Suprapubic skin (tissue), 4 donors: ENCODE results near the gene CARS2. TPM values are rescaled to one million over a fixed set of nuclear protein-coding genes. Genes with fewer than 3 reads are reported as not detected.

Experiments
- DNase-seq, 2 donors: peaks; one replicate each; pipeline ENCODE4 v3.0.0-alpha.2; 2019; ENCODE audit warnings: low spot score in 2 of 2
- H3K27ac ChIP-seq: fragments of 200-600 bp; sonication (generic); one replicate; pipeline ENCODE4 v1.5.1; 2019
- H3K27me3 ChIP-seq: fragments of 200-600 bp; sonication (generic); one replicate; pipeline ENCODE4 v1.5.1; 2019
- H3K36me3 ChIP-seq: fragments of 200-600 bp; sonication (generic); one replicate; pipeline ENCODE4 v1.5.1; 2019
- H3K4me1 ChIP-seq: fragments of 200-600 bp; sonication (generic); one replicate; pipeline ENCODE4 v1.5.1; 2019
- H3K4me3 ChIP-seq: fragments of 200-600 bp; sonication (generic); one replicate; pipeline ENCODE4 v1.5.1; 2019; ENCODE audit warnings: mild to moderate bottlenecking
- H3K9me3 ChIP-seq: fragments of 200-600 bp; sonication (generic); one replicate; pipeline ENCODE4 v1.5.1; 2019
- CTCF ChIP-seq, 2 donors: fragments of 200-600 bp in 1 of 2; fragments of 450-650 bp in 1 of 2; sonication (generic) in 1 of 2; IDR thresholded peaks; one replicate each; pipeline ENCODE4 v1.5.1; 2016 to 2019; ENCODE audit warnings: antibody characterized with exemption in 2 of 2, mild to moderate bottlenecking in 1 of 2, moderate library complexity in 1 of 2
- EP300 ChIP-seq: sonication (generic); formaldehyde crosslinking; IDR thresholded peaks from one replicate; pipeline ENCODE4 v1.6.1; 2017; ENCODE audit warnings: antibody characterized with exemption
- POLR2A ChIP-seq, 2 donors: fragments of 450-650 bp; IDR thresholded peaks; one replicate each; pipeline ENCODE4 v1.6.1; 2017; ENCODE audit warnings: antibody characterized with exemption in 2 of 2, mild to moderate bottlenecking in 2 of 2, moderate library complexity in 2 of 2
- POLR2AphosphoS5 ChIP-seq, 3 donors: sonication (generic); formaldehyde crosslinking; IDR thresholded peaks; one replicate each; pipeline ENCODE4 v1.6.1; 2017; ENCODE audit warnings: antibody characterized with exemption in 3 of 3
- WGBS: methylation state at CpG from one replicate; pipeline ENCODE4 v1.1.5; 2018; 5-methylcytosine and 5-hydroxymethylcytosine counted together
- total RNA-seq, 4 donors: library from RNA; depleted of rRNA; stranded (reverse); fragments of >200 nt; gene quantifications; one replicate each; pipeline ENCODE4 v1.1.0, GENCODE V29; 2016

Gene CARS2
- total RNA-seq, 4 donors from 2014 or later = 35.1 to 130 (median 80.9) TPM

- peaks cover 60% of the 10 kb centered on the region for H3K36me3 ChIP-seq
- no peak overlapping the region for H3K27ac ChIP-seq
These were observed 62.6 kb downstream of the CARS2 start for GRCh38 chr13:110643324-110643723.

GRCh38 chr13:110642291-110642981 is 63.5 kb downstream of the CARS2 start:
- WGBS = 85% methylated on average over 27 of the region's 40 CpGs
- Histone ChIP-seq H3K9me3 (no peaks in the 10 kb centered on the region), H3K4me3 (no peak overlapping the region), H3K27ac (no peak overlapping the region), H3K27me3 (no peaks in the 10 kb centered on the region), H3K36me3 (peaks cover 69% of the 10 kb centered on the region), H3K4me1 (peaks cover 8% of the 10 kb centered on the region)
- TF ChIP-seq CTCF (IDR thresholded peaks at IDR 0.05) = no peak
- TF ChIP-seq POLR2A (IDR thresholded peaks at IDR 0.05) = no peak
- TF ChIP-seq POLR2AphosphoS5 (IDR thresholded peaks at IDR 0.05) = no peak
- TF ChIP-seq EP300 = no peak
- peak in 1 of 2 donors; percentile 74 for DNase-seq

More at GRCh38 chr13:110643324-110643723, 62.6 kb downstream of the CARS2 start:
- Histone ChIP-seq H3K4me1 (peaks cover 8% of the 10 kb centered on the region), H3K9me3 (no peaks in the 10 kb centered on the region), H3K4me3 (no peak overlapping the region), H3K27me3 (no peaks in the 10 kb centered on the region)
- peak in 1 of 2 donors; percentile 67 for DNase-seq
- 51% methylated on average over 6 of the region's 11 CpGs for WGBS
- TF ChIP-seq POLR2A (IDR thresholded peaks at IDR 0.05) (no peak), EP300 (no peak), CTCF (IDR thresholded peaks at IDR 0.05) (no peak), POLR2AphosphoS5 (IDR thresholded peaks at IDR 0.05) (no peak)

- H3K36me3 ChIP-seq = peaks cover 80% of the 10 kb centered on the region
- peak in 1 of 2 donors; percentile 70 for DNase-seq
- H3K4me3 ChIP-seq = no peak overlapping the region
- WGBS = 81% methylated on average over 26 of the region's 29 CpGs
- TF ChIP-seq POLR2A (IDR thresholded peaks at IDR 0.05) (no peak), CTCF (IDR thresholded peaks at IDR 0.05) (no peak), POLR2AphosphoS5 (IDR thresholded peaks at IDR 0.05) (no peak), EP300 (no peak)
- no peaks in the 10 kb centered on the region for H3K9me3 ChIP-seq
- H3K27me3 ChIP-seq = no peaks in the 10 kb centered on the region
- no peak overlapping the region for H3K27ac ChIP-seq
- peaks cover 8% of the 10 kb centered on the region for H3K4me1 ChIP-seq
These were observed 64.6 kb downstream of the CARS2 start for GRCh38 chr13:110641055-110642015.

GRCh38 chr13:110640591-110641029 is 65.3 kb downstream of the CARS2 start:
- Histone ChIP-seq H3K36me3 (peaks cover 84% of the 10 kb centered on the region), H3K27ac (no peak overlapping the region)

More at GRCh38 chr13:110640591-110641029, 65.3 kb downstream of the CARS2 start:
- DNase-seq = peak in 1 of 2 donors; percentile 66
- H3K4me3 ChIP-seq = no peak overlapping the region
- no peaks in the 10 kb centered on the region for H3K9me3 ChIP-seq
- 64% methylated on average over 13 of the region's 13 CpGs for WGBS
- peaks cover 8% of the 10 kb centered on the region for H3K4me1 ChIP-seq
- no peaks in the 10 kb centered on the region for H3K27me3 ChIP-seq
- TF ChIP-seq POLR2A (IDR thresholded peaks at IDR 0.05) (no peak), EP300 (no peak), CTCF (IDR thresholded peaks at IDR 0.05) (no peak), POLR2AphosphoS5 (IDR thresholded peaks at IDR 0.05) (no peak)
